Psoas muscle (tissue), 8 donors: ENCODE results near the gene DDO. TPM values are rescaled to one million over a fixed set of nuclear protein-coding genes. Genes with fewer than 3 reads are reported as not detected.

Experiments
- ATAC-seq, 4 donors: fragments of 200-7000 bp; cut with Tn5 transposase; one replicate each; pipeline ENCODE4 v1.9.1; 2020; ENCODE audit warnings: moderate library complexity in 3 of 4, mild to moderate bottlenecking in 2 of 4
- DNase-seq, 2 donors: peaks; one replicate each; pipeline ENCODE4 v3.0.0-alpha.2; 2020
- H3K27ac ChIP-seq: fragments of 200-600 bp; one replicate; pipeline ENCODE4 v1.8.0; 2022
- H3K27me3 ChIP-seq, 3 donors: fragments of 200-600 bp in 1 of 3; one replicate each; pipeline versions ENCODE4 v1.6.1 to v1.8.0; 2013 to 2022; ENCODE audit warnings: low read length in 2 of 3, mild to moderate bottlenecking in 2 of 3, moderate library complexity in 1 of 3; ENCODE audit not compliant: insufficient read depth in 3 of 3
- H3K36me3 ChIP-seq, 2 donors: fragments of 200-600 bp in 1 of 2; one replicate each; pipeline versions ENCODE4 v1.6.1 to v1.8.0; 2013 to 2022; ENCODE audit warnings: low read depth in 1 of 2, mild to moderate bottlenecking in 1 of 2, moderate library complexity in 1 of 2; ENCODE audit not compliant: insufficient read depth in 1 of 2
- H3K4me1 ChIP-seq: fragments of 200-600 bp; one replicate; pipeline ENCODE4 v1.8.0; 2022
- H3K4me3 ChIP-seq: fragments of 200-600 bp; one replicate; pipeline ENCODE4 v1.8.0; 2022; ENCODE audit warnings: mild to moderate bottlenecking
- H3K9me3 ChIP-seq: fragments of 200-600 bp; one replicate; pipeline ENCODE4 v1.8.0; 2022
- CTCF ChIP-seq: fragments of 200-600 bp; IDR thresholded peaks from one replicate; pipeline ENCODE4 v1.8.0; 2022; ENCODE audit warnings: antibody characterized with exemption
- WGBS, 3 donors: extraction: QIAGEN DNeasy Blood & Tissue Kit; methylation state at CpG; one replicate each; pipeline versions ENCODE4 v1.1.6 to v1.1.7; 2013; 5-methylcytosine and 5-hydroxymethylcytosine counted together
- intact Hi-C, 2 donors: fragments of 100-400 bp; cut with DNase I; formaldehyde crosslinking; loops; one replicate each; pipeline versions ENCODE4 v1.11.0 to v1.14.2; 2022
- polyA plus RNA-seq, 3 donors: library from polyadenylated mRNA; stranded (reverse); fragments of 200-250 nt; gene quantifications; one replicate each; pipeline ENCODE4 v1.2.3, GENCODE V29; 2013
- total RNA-seq, 4 donors: library from RNA; stranded (reverse); fragmentation: NEBNext Ultra II Directional in 2 of 4; extraction: Animal tissue kit (Norgen Biotek cat#: 25700) in 2 of 4; gene quantifications; one replicate each; pipeline versions ENCODE4 v1.2.1 to v1.2.4, GENCODE V29; 2021 to 2023
- donor health status: healthy with polysubstance abuse.
- donor health status: DM: no; HTN: no; CAD: no; lungs with moderate emphysema.
- donor health status: Bipolar disorder and iron deficiency.
- donor health status: healthy.
- donor health status: DM: yes; HTN: yes; CAD: no.
- donor health status: DM: no; HTN: no; CAD: no.
- donor health status: DM: no; HTN: no; CAD: no.
- donor health status: DM: yes; HTN: yes; CAD: no.

DDO gene
- total and polyA plus RNA-seq, 7 donors: 1.7 to 9.7 (median 4.8) TPM

GRCh38 chr6:110385458-110385863 is 29.9 kb downstream of the DDO start:
- intact Hi-C loops: loop anchor here in 1 of 2 donors (5.0 kb wide), 1 partner anchor 333 kb away; no protein-coding TSS in a partner anchor
- H3K9me3 ChIP-seq: no peaks in the 10 kb centered on the region
- H3K4me3 ChIP-seq: no peak overlapping the region
- 81 to 88% (median 85%) methylated on average over 1 of the region's 1 CpG for WGBS, 3 donors
- H3K27me3 ChIP-seq: no peaks in the 10 kb centered on the region
- TF ChIP-seq CTCF: no peak
- no peaks in the 10 kb centered on the region for H3K36me3 ChIP-seq
- DNase-seq: no peak
- no peaks in the 10 kb centered on the region for H3K4me1 ChIP-seq
- ATAC-seq: no peak
- no peak overlapping the region for H3K27ac ChIP-seq

- ATAC-seq (no peak), DNase-seq (no peak)
- no peak overlapping the region for H3K4me3 ChIP-seq
- intact Hi-C loops: no loop called here
- no peak overlapping the region for H3K27ac ChIP-seq
- WGBS, 3 donors: 60 to 61% (median 60%) methylated on average over 9 of the region's 9 CpGs
- no peaks in the 10 kb centered on the region for H3K36me3 ChIP-seq
- no peaks in the 10 kb centered on the region for H3K4me1 ChIP-seq
- no peaks in the 10 kb centered on the region for H3K9me3 ChIP-seq
- no peaks in the 10 kb centered on the region for H3K27me3 ChIP-seq
- TF ChIP-seq CTCF: no peak
These were observed 36.8 kb downstream of the DDO start for GRCh38 chr6:110378552-110378951.

GRCh38 chr6:110369066-110369465 is 46.3 kb downstream of the DDO start:
- Histone ChIP-seq H3K27me3 (no peaks in the 10 kb centered on the region), H3K9me3 (no peaks in the 10 kb centered on the region), H3K36me3 (no peaks in the 10 kb centered on the region), H3K27ac (no peak overlapping the region), H3K4me3 (no peak overlapping the region), H3K4me1 (no peaks in the 10 kb centered on the region)
- intact Hi-C loops: loop anchor here in 1 of 2 donors (10.0 kb wide), 1 partner anchor 304 kb away; no protein-coding TSS in a partner anchor
- TF ChIP-seq CTCF: no peak
- no peak for ATAC-seq
- 33 to 36% (median 35%) methylated on average over 4 of the region's 4 CpGs for WGBS, 3 donors
- no peak for DNase-seq

GRCh38 chr6:110368284-110368683 is 47.1 kb downstream of the DDO start:
- Histone ChIP-seq H3K9me3 (no peaks in the 10 kb centered on the region), H3K36me3 (no peaks in the 10 kb centered on the region), H3K27ac (no peak overlapping the region), H3K4me3 (no peak overlapping the region), H3K27me3 (peaks cover 0 to under 1% (median 0%) of the 10 kb centered on the region in 3 donors), H3K4me1 (no peaks in the 10 kb centered on the region)
- no peak for ATAC-seq
- TF ChIP-seq CTCF: no peak
- WGBS, 3 donors: 63 to 73% (median 64%) methylated on average over 2 of the region's 2 CpGs
- DNase-seq: no peak
- intact Hi-C loops: loop anchor here in 1 of 2 donors (10.0 kb wide), 1 partner anchor 303 kb away; no protein-coding TSS in a partner anchor

GRCh38 chr6:110367825-110368224 is 47.5 kb downstream of the DDO start:
- intact Hi-C loops: loop anchor here in 1 of 2 donors (10.0 kb wide), 1 partner anchor 303 kb away; no protein-coding TSS in a partner anchor
- DNase-seq (no peak), ATAC-seq (no peak)
- no peak for TF ChIP-seq CTCF
- 83 to 85% (median 84%) methylated on average over 1 of the region's 1 CpG for WGBS, 3 donors
- no peak overlapping the region for H3K27ac ChIP-seq
- H3K36me3 ChIP-seq: no peaks in the 10 kb centered on the region
- H3K4me3 ChIP-seq: no peak overlapping the region
- no peaks in the 10 kb centered on the region for H3K9me3 ChIP-seq
- H3K4me1 ChIP-seq: no peaks in the 10 kb centered on the region
- H3K27me3 ChIP-seq: peaks cover 0 to 4% (median 0%) of the 10 kb centered on the region in 3 donors
